Measurements from ENCODE around the gene NALCN. TPM values are rescaled to one million over a fixed set of nuclear protein-coding genes. Genes with fewer than 3 reads are reported as not detected.

Gene NALCN
- total and polyA plus RNA-seq, 2 donors (not counting 1 experiment from before 2014, with no cell fraction given) = not detected

GRCh38 chr13:101406791-101407190 lies 9.5 kb downstream of the NALCN start:
- TF ChIP-seq CTCF (IDR thresholded peaks at IDR 0.05) (no peak), EZH2 (IDR thresholded peaks at IDR 0.05; ENCODE audit: borderline replicate concordance, insufficient read depth, low read depth, low read length, poor library complexity, severe bottlenecking) (no peak)
- Histone ChIP-seq H4K20me1 (ENCODE audit: control insufficient read depth, insufficient read depth, low read length, poor library complexity, severe bottlenecking) (no peaks in the 10 kb centered on the region), H3K9ac (ENCODE audit: low read length) (no peak overlapping the region), H2AFZ (ENCODE audit: insufficient read depth, low read depth, low read length, poor library complexity, severe bottlenecking) (no peak overlapping the region), H3K9me3 (ENCODE audit: control extremely low read depth in 1 of 3, control insufficient read depth in 2 of 3, insufficient read depth in 1 of 3, low read length in 2 of 3) (no peaks in the 10 kb centered on the region), H3K27me3 (replicated peaks in 1 of 4; ENCODE audit: control extremely low read depth in 1 of 4, control insufficient read depth in 3 of 4, insufficient read depth in 4 of 4, low read length in 3 of 4) (no peaks in the 10 kb centered on the region), H3K36me3 (replicated peaks in 1 of 2; ENCODE audit: control extremely low read depth in 1 of 2, control insufficient read depth in 1 of 2, extremely low read depth in 1 of 2, insufficient read depth in 2 of 2, low read length in 1 of 2) (no peaks in the 10 kb centered on the region), H3K79me2 (ENCODE audit: control insufficient read depth, insufficient read depth, low read length) (no peaks in the 10 kb centered on the region), H3K27ac (ENCODE audit: low read length in 2 of 2) (no peak overlapping the region), H3K4me3 (ENCODE audit: control extremely low read depth in 1 of 5, extremely low read depth in 1 of 5, insufficient read depth in 1 of 5, low read depth in 2 of 5, low read length in 4 of 5) (no peak overlapping the region), H3K4me1 (ENCODE audit: control insufficient read depth in 2 of 2, insufficient read depth in 2 of 2, low read length in 2 of 2) (no peaks in the 10 kb centered on the region), H3K4me2 (replicated peaks; ENCODE audit: low read depth, low read length, poor library complexity, severe bottlenecking) (no peak overlapping the region)
- intact Hi-C loops (cut with micrococcal nuclease) = no loop called here
- WGBS (ENCODE audit: insufficient coverage) = no CpG with 5 or more reads among the region's 1 CpG
- no peak for DNase-seq
- H3K27ac Mint-ChIP-seq = no peak overlapping the region
- no peaks in the 10 kb centered on the region for H3K4me1 Mint-ChIP-seq
- peaks cover 3% of the 10 kb centered on the region for H3K27me3 Mint-ChIP-seq
- H3K4me3 Mint-ChIP-seq = no peak overlapping the region
- ChIA-PET CTCF (no interaction called here), POLR2A (no interaction called here)
- no peak for ATAC-seq (ENCODE audit: low read depth)
- peaks cover 3% of the 10 kb centered on the region for H3K9me3 Mint-ChIP-seq (ENCODE audit: insufficient read depth)

GRCh38 chr13:101401196-101401595 lies 15.1 kb downstream of the NALCN start:
- ATAC-seq (ENCODE audit: low read depth) = no peak
- TF ChIP-seq CTCF (IDR thresholded peaks at IDR 0.05) (no peak), EZH2 (IDR thresholded peaks at IDR 0.05; ENCODE audit: borderline replicate concordance, insufficient read depth, low read depth, low read length, poor library complexity, severe bottlenecking) (no peak)
- H3K27me3 Mint-ChIP-seq = no peaks in the 10 kb centered on the region
- no peak overlapping the region for H3K27ac Mint-ChIP-seq
- no peak overlapping the region for H3K4me3 ChIP-seq (ENCODE audit: control extremely low read depth in 1 of 5, extremely low read depth in 1 of 5, insufficient read depth in 1 of 5, low read depth in 2 of 5, low read length in 4 of 5)
- no peak overlapping the region for H3K4me3 Mint-ChIP-seq
- H3K27ac ChIP-seq (ENCODE audit: low read length in 2 of 2) = no peak overlapping the region
- no peak overlapping the region for H3K9ac ChIP-seq (ENCODE audit: low read length)
- no peaks in the 10 kb centered on the region for H3K9me3 ChIP-seq (ENCODE audit: control extremely low read depth in 1 of 3, control insufficient read depth in 2 of 3, insufficient read depth in 1 of 3, low read length in 2 of 3)
- ChIA-PET POLR2A (no interaction called here), CTCF (no interaction called here)
- intact Hi-C loops (cut with micrococcal nuclease) = no loop called here
- DNase-seq = no peak
- no peaks in the 10 kb centered on the region for H4K20me1 ChIP-seq (ENCODE audit: control insufficient read depth, insufficient read depth, low read length, poor library complexity, severe bottlenecking)
- H3K4me1 ChIP-seq (ENCODE audit: control insufficient read depth in 2 of 2, insufficient read depth in 2 of 2, low read length in 2 of 2) = no peaks in the 10 kb centered on the region
- no peaks in the 10 kb centered on the region for H3K27me3 ChIP-seq (replicated peaks in 1 of 4; ENCODE audit: control extremely low read depth in 1 of 4, control insufficient read depth in 3 of 4, insufficient read depth in 4 of 4, low read length in 3 of 4)
- no peaks in the 10 kb centered on the region for H3K4me1 Mint-ChIP-seq
- H3K36me3 ChIP-seq (replicated peaks in 1 of 2; ENCODE audit: control extremely low read depth in 1 of 2, control insufficient read depth in 1 of 2, extremely low read depth in 1 of 2, insufficient read depth in 2 of 2, low read length in 1 of 2) = no peaks in the 10 kb centered on the region
- no peaks in the 10 kb centered on the region for H3K9me3 Mint-ChIP-seq (ENCODE audit: insufficient read depth)
- H2AFZ ChIP-seq (ENCODE audit: insufficient read depth, low read depth, low read length, poor library complexity, severe bottlenecking) = no peak overlapping the region
- no CpG with 5 or more reads among the region's 1 CpG for WGBS (ENCODE audit: insufficient coverage)
- H3K4me2 ChIP-seq (replicated peaks; ENCODE audit: low read depth, low read length, poor library complexity, severe bottlenecking) = no peak overlapping the region
- no peaks in the 10 kb centered on the region for H3K79me2 ChIP-seq (ENCODE audit: control insufficient read depth, insufficient read depth, low read length)

All from B cell (primary cell).